ENCODE data around the gene CCDC27. TPM values are rescaled to one million over a fixed set of nuclear protein-coding genes. Genes with fewer than 3 reads are reported as not detected.

The CCDC27 gene
- total RNA-seq, 1 donor from 2014 or later = not detected

DNA sequence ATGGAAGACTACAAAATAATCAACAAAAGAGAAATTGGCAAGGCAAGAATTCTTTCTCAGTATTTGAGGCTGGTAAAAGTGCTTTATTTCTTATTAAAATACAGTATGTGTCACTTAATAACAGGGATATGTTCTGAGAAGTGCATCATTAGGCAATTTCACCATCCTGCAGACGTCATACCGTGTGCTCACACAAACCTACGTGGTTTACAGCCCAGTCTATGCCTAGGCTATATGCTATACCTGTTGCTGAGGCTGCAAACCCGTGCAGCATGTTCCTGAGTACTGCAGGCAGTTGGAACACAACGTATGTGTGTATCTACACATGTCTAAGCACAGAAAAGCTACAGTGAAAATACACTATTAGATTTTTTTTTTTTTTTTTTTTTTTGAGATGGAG lies 2.7 kb upstream of the CCDC27 start:
- peaks cover 0 to 17% (median 12%) of the 10 kb centered on the region in 3 donors for H3K27me3 ChIP-seq (ENCODE audit: control insufficient read depth in 3 of 3, insufficient read depth in 3 of 3, low read length in 3 of 3)
- H3K4me1 ChIP-seq (ENCODE audit: control insufficient read depth in 3 of 3, insufficient read depth in 3 of 3, low read length in 3 of 3) = peaks cover 21 to 28% (median 23%) of the 10 kb centered on the region in 3 donors
- H3K9ac ChIP-seq (ENCODE audit: low read depth in 1 of 3, low read length in 3 of 3) = no peak overlapping the region

DNA sequence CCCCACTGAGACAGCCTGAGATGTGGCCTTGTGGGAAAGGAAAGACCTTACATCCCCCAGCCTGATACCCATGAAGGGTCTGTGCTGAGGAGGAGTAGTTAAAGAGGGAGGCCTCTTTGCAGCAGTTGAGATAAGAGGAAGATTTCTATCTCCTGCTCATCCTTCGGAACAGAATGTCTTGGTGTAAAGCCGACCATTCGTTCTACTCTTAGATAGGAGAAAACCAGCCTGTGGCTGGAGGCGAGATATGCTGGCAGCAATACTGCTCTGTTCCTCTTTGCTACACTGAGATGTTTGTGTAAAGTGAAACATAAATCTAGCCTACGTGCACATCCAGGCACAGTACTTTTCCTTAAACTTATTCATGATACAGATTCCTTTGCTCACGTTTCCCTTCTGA lies 1.5 kb upstream of the CCDC27 start:
- peaks cover 9 to 16% (median 11%) of the 10 kb centered on the region in 3 donors for H3K4me1 ChIP-seq (ENCODE audit: control insufficient read depth in 3 of 3, insufficient read depth in 3 of 3, low read length in 3 of 3)
- no peak overlapping the region for H3K27ac ChIP-seq (ENCODE audit: low read depth, low read length)
- H3K9me3 ChIP-seq (ENCODE audit: control insufficient read depth in 3 of 3, low read length in 3 of 3) = no peaks in the 10 kb centered on the region
- H3K36me3 ChIP-seq (ENCODE audit: control insufficient read depth in 3 of 3, insufficient read depth in 3 of 3, low read length in 3 of 3) = no peaks in the 10 kb centered on the region
- no peak overlapping the region for H3K9ac ChIP-seq (ENCODE audit: low read depth in 1 of 3, low read length in 3 of 3)
- no peak overlapping the region for H3K4me3 ChIP-seq (ENCODE audit: low read length in 3 of 3)
- H3K27me3 ChIP-seq (ENCODE audit: control insufficient read depth in 3 of 3, insufficient read depth in 3 of 3, low read length in 3 of 3) = peaks cover 0 to 27% (median 16%) of the 10 kb centered on the region in 3 donors

More for the DNA sequence above, 2.7 kb upstream of the CCDC27 start:
- peaks cover 0 to 2% (median 0%) of the 10 kb centered on the region in 3 donors for H3K36me3 ChIP-seq (ENCODE audit: control insufficient read depth in 3 of 3, insufficient read depth in 3 of 3, low read length in 3 of 3)
- H3K4me3 ChIP-seq (ENCODE audit: low read length in 3 of 3) = no peak overlapping the region
- no peaks in the 10 kb centered on the region for H3K9me3 ChIP-seq (ENCODE audit: control insufficient read depth in 3 of 3, low read length in 3 of 3)
- H3K27ac ChIP-seq (ENCODE audit: low read depth, low read length) = no peak overlapping the region

DNA sequence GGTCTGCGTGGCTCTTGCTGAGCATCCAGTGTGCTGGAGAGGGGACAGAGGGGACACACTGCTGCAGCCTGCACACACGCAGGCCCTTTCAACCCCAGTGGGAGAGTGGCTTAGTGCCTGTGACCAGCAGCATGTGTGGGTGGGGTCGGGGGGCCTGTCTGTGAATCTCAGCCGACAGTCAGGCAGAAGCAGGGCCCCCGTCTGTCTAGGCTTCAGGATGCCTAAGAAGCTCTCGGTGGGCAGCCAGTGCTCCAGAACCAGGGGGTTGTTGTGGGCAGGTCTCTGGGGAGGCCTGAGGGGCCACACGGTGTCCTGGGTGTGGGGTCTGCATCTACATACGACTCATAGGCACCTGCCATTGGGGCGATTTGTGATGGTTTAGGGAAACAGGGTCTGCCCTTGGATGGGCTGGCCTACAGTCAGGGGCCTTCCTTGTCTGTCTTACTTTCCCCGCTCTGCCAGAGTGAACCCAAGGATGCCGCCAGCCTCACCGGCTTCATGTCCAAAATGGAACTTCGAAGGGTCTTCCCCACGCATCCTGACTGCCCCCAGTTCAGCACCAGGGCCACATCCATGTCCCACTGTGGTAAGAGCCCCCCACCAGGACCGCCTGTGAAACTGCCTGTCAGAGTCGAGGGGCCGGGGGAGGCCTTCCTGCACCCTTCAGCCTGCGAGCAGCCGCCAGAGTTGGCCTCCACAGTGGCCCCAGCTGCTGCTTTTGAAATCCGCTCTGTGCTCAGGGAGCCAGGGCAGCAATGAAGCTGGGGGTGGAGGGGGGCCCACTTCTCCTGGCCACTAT lies 1.6 kb downstream of the CCDC27 start:
- Histone ChIP-seq H3K9ac (ENCODE audit: low read depth in 1 of 3, low read length in 3 of 3) (no peak overlapping the region), H3K27me3 (ENCODE audit: control insufficient read depth in 3 of 3, insufficient read depth in 3 of 3, low read length in 3 of 3) (peaks cover 0 to 28% (median 18%) of the 10 kb centered on the region in 3 donors), H3K4me1 (ENCODE audit: control insufficient read depth in 3 of 3, insufficient read depth in 3 of 3, low read length in 3 of 3) (no peaks in the 10 kb centered on the region), H3K9me3 (ENCODE audit: control insufficient read depth in 3 of 3, low read length in 3 of 3) (no peaks in the 10 kb centered on the region), H3K36me3 (ENCODE audit: control insufficient read depth in 3 of 3, insufficient read depth in 3 of 3, low read length in 3 of 3) (no peaks in the 10 kb centered on the region), H3K4me3 (ENCODE audit: low read length in 3 of 3) (no peak overlapping the region), H3K27ac (ENCODE audit: low read depth, low read length) (no peak overlapping the region)

DNA sequence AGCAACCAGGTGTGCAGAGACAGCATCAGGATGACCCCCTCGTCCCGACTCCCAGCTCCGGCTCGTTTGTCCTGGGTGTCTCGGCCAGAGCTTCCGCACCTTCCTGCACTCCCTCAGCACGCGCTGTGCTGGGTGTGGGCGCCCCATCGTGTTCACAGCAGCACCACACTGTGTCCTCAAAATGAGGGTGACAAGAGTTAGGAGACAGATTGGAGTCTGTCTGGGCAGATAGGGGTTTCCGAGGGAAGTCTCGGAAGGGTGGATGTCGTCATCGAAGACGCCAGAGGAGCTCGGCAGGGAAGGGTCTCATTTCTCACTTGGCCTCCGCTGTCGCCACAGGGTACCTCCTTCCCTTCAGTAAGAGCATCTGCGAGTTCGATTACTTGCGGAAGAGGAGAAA lies 4.1 kb downstream of the CCDC27 start:
- H3K4me3 ChIP-seq (ENCODE audit: low read length in 3 of 3) = no peak overlapping the region
- no peaks in the 10 kb centered on the region for H3K36me3 ChIP-seq (ENCODE audit: control insufficient read depth in 3 of 3, insufficient read depth in 3 of 3, low read length in 3 of 3)
- peaks cover 0 to 29% (median 20%) of the 10 kb centered on the region in 3 donors for H3K27me3 ChIP-seq (ENCODE audit: control insufficient read depth in 3 of 3, insufficient read depth in 3 of 3, low read length in 3 of 3)
- peaks cover 3 to 6% (median 3%) of the 10 kb centered on the region in 3 donors for H3K4me1 ChIP-seq (ENCODE audit: control insufficient read depth in 3 of 3, insufficient read depth in 3 of 3, low read length in 3 of 3)
- no peaks in the 10 kb centered on the region for H3K9me3 ChIP-seq (ENCODE audit: control insufficient read depth in 3 of 3, low read length in 3 of 3)
- no peak overlapping the region for H3K9ac ChIP-seq (ENCODE audit: low read depth in 1 of 3, low read length in 3 of 3)
- no peak overlapping the region for H3K27ac ChIP-seq (ENCODE audit: low read depth, low read length)

DNA sequence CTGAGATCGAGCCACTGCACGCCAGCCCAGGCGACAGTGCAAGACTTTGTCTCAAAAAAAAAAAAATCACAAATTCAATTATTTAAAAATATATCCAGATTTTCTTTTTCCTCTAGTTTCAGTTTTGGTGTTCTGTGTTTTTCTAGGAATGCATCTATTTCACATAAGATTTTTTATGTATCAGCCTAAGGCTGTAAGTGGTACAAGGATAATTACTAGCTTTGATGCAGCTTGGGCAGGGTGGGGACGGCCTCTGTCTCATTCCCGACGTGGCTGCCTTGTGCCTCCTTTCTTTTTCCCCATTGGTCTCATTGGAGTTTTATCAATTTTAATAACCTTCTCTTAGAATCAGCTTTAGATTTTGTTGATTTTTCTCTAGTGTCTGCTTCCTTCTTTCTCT lies 6.9 kb downstream of the CCDC27 start:
- Histone ChIP-seq H3K9me3 (ENCODE audit: control insufficient read depth in 3 of 3, low read length in 3 of 3) (no peaks in the 10 kb centered on the region), H3K4me1 (ENCODE audit: control insufficient read depth in 3 of 3, insufficient read depth in 3 of 3, low read length in 3 of 3) (peaks cover 3 to 6% (median 3%) of the 10 kb centered on the region in 3 donors), H3K27ac (ENCODE audit: low read depth, low read length) (no peak overlapping the region), H3K27me3 (ENCODE audit: control insufficient read depth in 3 of 3, insufficient read depth in 3 of 3, low read length in 3 of 3) (peaks cover 2 to 22% (median 19%) of the 10 kb centered on the region in 3 donors), H3K4me3 (ENCODE audit: low read length in 3 of 3) (no peak overlapping the region), H3K36me3 (ENCODE audit: control insufficient read depth in 3 of 3, insufficient read depth in 3 of 3, low read length in 3 of 3) (no peaks in the 10 kb centered on the region), H3K9ac (ENCODE audit: low read depth in 1 of 3, low read length in 3 of 3) (peak overlapping the region in 1 of 3 donors; percentile 47)

DNA sequence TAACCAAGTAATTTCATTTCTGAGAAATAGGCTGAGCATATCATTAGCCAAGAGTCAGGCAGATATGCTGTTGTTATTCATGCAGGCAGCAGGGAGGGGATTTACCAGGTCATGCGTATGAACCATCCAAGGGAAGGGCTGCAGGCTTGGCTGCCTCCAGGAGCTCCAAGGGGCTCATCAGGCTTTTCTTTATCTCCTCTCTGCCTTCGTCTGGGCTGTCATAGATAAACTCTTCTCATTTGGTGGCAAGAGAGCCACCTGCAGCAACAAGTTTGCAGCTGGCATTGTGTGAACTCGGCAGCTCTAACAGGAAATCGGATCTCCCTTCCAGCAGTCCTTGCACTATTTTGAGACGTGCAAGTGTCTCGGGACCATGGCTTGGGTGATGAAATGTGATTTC lies 7.5 kb downstream of the CCDC27 start:
- H3K4me1 ChIP-seq (ENCODE audit: control insufficient read depth in 3 of 3, insufficient read depth in 3 of 3, low read length in 3 of 3) = peaks cover 3 to 6% (median 3%) of the 10 kb centered on the region in 3 donors
- H3K9ac ChIP-seq (ENCODE audit: low read depth in 1 of 3, low read length in 3 of 3) = peak overlapping the region in 1 of 3 donors; percentile 47
- H3K27me3 ChIP-seq (ENCODE audit: control insufficient read depth in 3 of 3, insufficient read depth in 3 of 3, low read length in 3 of 3) = peaks cover 2 to 16% (median 14%) of the 10 kb centered on the region in 3 donors
- H3K9me3 ChIP-seq (ENCODE audit: control insufficient read depth in 3 of 3, low read length in 3 of 3) = no peaks in the 10 kb centered on the region
- no peak overlapping the region for H3K4me3 ChIP-seq (ENCODE audit: low read length in 3 of 3)
- H3K27ac ChIP-seq (ENCODE audit: low read depth, low read length) = no peak overlapping the region
- H3K36me3 ChIP-seq (ENCODE audit: control insufficient read depth in 3 of 3, insufficient read depth in 3 of 3, low read length in 3 of 3) = no peaks in the 10 kb centered on the region

DNA sequence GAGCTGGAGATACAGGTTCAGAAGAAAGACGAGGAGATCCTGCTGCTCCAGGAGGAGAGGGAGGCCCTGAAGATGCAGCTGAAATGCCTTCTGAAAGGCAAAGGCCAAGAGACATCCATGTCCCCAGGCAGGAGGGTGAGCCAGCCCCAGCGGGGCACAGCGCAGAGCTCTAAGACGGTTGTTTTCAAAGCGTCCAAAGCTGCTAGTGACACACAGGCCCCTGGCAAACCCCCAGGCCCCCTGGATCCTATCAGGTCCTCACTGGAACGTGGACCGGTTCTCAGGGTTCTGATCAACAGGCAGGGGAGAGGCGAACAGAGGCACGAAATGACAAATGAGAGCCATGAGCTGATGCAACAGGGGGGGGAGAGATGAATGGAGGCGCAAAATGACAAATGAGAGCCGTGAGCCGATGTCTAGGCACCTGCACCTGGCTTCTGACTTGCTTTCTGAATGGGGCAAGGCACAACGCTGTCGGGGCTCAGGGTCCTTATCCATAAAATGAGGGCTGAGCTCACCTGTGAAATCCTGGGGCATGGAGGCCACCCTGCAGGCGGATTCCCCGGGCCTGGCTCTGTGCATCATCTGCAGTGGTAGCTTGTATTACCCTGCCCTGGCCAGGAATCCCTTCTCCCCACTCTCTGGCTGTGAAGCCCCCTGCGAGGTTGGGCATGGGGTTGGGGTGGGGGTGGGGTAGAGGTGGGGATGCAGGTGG lies 9.2 kb downstream of the CCDC27 start:
- Histone ChIP-seq H3K27me3 (ENCODE audit: control insufficient read depth in 3 of 3, insufficient read depth in 3 of 3, low read length in 3 of 3) (peaks cover 2 to 13% (median 8%) of the 10 kb centered on the region in 3 donors), H3K9me3 (ENCODE audit: control insufficient read depth in 3 of 3, low read length in 3 of 3) (no peaks in the 10 kb centered on the region), H3K9ac (ENCODE audit: low read depth in 1 of 3, low read length in 3 of 3) (no peak overlapping the region), H3K36me3 (ENCODE audit: control insufficient read depth in 3 of 3, insufficient read depth in 3 of 3, low read length in 3 of 3) (no peaks in the 10 kb centered on the region), H3K4me1 (ENCODE audit: control insufficient read depth in 3 of 3, insufficient read depth in 3 of 3, low read length in 3 of 3) (peaks cover 3 to 6% (median 3%) of the 10 kb centered on the region in 3 donors), H3K4me3 (ENCODE audit: low read length in 3 of 3) (no peak overlapping the region), H3K27ac (ENCODE audit: low read depth, low read length) (no peak overlapping the region)

DNA sequence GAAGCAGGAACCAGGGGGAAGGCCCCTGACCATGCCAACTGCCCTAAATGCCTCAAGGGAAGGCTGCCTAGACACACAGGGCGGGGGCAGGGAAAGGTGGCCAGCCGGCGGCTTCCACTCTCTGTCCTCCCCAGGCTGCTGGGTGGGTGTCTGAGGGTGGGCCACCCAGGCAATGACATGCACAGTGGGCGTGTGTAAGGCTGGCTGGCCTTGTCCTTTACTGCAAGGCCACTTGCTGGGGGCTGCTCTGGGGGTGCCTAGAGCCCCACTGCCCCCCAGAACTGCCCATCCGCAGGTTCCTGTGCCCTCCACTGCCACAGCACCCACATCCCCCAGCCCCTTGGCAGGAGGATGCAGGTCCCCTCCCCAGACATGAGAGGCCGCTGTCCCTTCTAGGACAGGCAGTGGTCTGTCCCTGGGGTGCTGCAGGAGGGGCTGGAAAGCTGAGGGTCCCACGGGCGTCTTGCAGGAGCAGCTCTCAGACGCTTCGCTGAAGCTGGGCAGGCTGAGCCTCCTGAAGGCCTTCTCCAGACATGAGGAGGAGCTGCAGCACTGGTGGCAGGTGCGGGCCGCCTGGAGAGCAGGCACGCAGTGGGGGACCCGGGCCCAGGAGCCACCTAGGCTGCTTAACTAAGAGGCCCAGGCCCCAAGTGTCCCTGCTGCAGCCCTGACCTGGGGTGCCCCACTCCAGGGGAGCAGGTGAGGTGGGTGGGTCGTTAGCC lies 10.1 kb downstream of the CCDC27 start:
- H3K27me3 ChIP-seq (ENCODE audit: control insufficient read depth in 3 of 3, insufficient read depth in 3 of 3, low read length in 3 of 3) = peaks cover 3 to 16% (median 11%) of the 10 kb centered on the region in 3 donors
- no peaks in the 10 kb centered on the region for H3K36me3 ChIP-seq (ENCODE audit: control insufficient read depth in 3 of 3, insufficient read depth in 3 of 3, low read length in 3 of 3)
- no peak overlapping the region for H3K27ac ChIP-seq (ENCODE audit: low read depth, low read length)

DNA sequence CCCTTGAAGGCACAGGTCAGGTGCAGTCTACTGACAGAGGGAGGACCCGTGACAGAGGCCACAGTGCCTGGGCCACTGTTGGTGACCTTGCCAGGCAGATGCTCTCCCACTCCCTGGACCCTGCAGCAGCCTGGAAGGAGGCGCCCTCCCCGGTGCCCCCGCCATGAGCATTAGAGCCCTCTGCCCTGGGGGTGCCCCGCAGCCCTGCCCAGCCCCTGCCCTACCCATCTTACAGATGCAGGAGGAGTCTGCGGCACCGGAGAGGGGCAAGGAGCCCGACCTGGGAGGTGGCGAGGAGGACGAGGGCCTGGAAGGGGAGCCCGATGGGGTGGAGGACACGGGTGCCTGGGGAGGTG lies 10.6 kb downstream of the CCDC27 start:
- Histone ChIP-seq H3K4me3 (ENCODE audit: low read length in 3 of 3) (no peak overlapping the region), H3K36me3 (ENCODE audit: control insufficient read depth in 3 of 3, insufficient read depth in 3 of 3, low read length in 3 of 3) (no peaks in the 10 kb centered on the region), H3K4me1 (ENCODE audit: control insufficient read depth in 3 of 3, insufficient read depth in 3 of 3, low read length in 3 of 3) (peaks cover 3 to 6% (median 3%) of the 10 kb centered on the region in 3 donors), H3K9me3 (ENCODE audit: control insufficient read depth in 3 of 3, low read length in 3 of 3) (no peaks in the 10 kb centered on the region), H3K27me3 (ENCODE audit: control insufficient read depth in 3 of 3, insufficient read depth in 3 of 3, low read length in 3 of 3) (peaks cover 5 to 19% (median 13%) of the 10 kb centered on the region in 3 donors), H3K9ac (ENCODE audit: low read depth in 1 of 3, low read length in 3 of 3) (no peak overlapping the region), H3K27ac (ENCODE audit: low read depth, low read length) (no peak overlapping the region)

More for the DNA sequence above, 10.1 kb downstream of the CCDC27 start:
- no peak overlapping the region for H3K4me3 ChIP-seq (ENCODE audit: low read length in 3 of 3)
- H3K9ac ChIP-seq (ENCODE audit: low read depth in 1 of 3, low read length in 3 of 3) = no peak overlapping the region
- H3K4me1 ChIP-seq (ENCODE audit: control insufficient read depth in 3 of 3, insufficient read depth in 3 of 3, low read length in 3 of 3) = peaks cover 3 to 6% (median 3%) of the 10 kb centered on the region in 3 donors
- H3K9me3 ChIP-seq (ENCODE audit: control insufficient read depth in 3 of 3, low read length in 3 of 3) = no peaks in the 10 kb centered on the region

All from skeletal muscle tissue (tissue), 4 donors.